22Rv1 (cell line): ENCODE data around the gene TOLLIP.

Experiments used
- ZFX ChIP-seq: fragments of 450-650 bp; IDR thresholded peaks from 2 replicates; pipeline ENCODE4 v1.6.1; 2017; ENCODE audit warnings: antibody characterized with exemption, borderline replicate concordance
- TF ChIP-seq, protein P1 (sequence below): fragments of 450-650 bp; IDR thresholded peaks from 2 replicates; pipeline ENCODE4 v1.5.1; 2017; ENCODE audit warnings: mild to moderate bottlenecking

DNA sequence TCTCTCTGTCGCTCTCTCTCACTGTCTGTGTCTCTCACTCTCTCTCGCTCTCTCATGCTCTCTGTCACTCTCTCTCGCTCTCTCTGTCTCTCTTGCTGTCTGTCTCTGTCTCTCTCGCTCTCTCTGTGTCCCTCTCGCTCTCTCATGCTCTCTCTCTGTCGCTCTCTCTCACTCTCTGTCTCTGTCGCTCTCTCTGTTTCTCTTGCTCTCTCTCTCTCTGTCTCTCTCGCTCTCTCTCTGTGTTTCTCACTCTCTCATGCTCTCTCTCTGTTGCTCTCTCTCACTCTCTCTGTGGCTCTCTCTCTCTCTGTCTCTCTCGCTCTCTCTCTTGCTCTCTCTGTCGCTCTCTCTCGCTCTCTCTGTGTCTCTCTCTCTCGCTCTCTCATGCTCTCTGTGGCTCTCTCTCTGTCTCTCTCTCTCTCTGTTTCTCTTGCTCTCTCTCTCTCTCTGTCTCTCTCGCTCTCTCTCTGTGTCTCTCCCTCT, 47.1 kb upstream of the TOLLIP start:
- TF ChIP-seq, protein P1, sequence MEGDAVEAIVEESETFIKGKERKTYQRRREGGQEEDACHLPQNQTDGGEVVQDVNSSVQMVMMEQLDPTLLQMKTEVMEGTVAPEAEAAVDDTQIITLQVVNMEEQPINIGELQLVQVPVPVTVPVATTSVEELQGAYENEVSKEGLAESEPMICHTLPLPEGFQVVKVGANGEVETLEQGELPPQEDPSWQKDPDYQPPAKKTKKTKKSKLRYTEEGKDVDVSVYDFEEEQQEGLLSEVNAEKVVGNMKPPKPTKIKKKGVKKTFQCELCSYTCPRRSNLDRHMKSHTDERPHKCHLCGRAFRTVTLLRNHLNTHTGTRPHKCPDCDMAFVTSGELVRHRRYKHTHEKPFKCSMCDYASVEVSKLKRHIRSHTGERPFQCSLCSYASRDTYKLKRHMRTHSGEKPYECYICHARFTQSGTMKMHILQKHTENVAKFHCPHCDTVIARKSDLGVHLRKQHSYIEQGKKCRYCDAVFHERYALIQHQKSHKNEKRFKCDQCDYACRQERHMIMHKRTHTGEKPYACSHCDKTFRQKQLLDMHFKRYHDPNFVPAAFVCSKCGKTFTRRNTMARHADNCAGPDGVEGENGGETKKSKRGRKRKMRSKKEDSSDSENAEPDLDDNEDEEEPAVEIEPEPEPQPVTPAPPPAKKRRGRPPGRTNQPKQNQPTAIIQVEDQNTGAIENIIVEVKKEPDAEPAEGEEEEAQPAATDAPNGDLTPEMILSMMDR: no peak
- no peak for TF ChIP-seq ZFX
